GM19193 (cell line): ENCODE results near the gene CSNK2A1.

Source experiments
- POLR2A ChIP-seq: IDR thresholded peaks from 4 replicates; pipeline ENCODE4 v1.6.1; 2011; ENCODE audit not compliant: insufficient read depth, insufficient read length; ENCODE audit errors: extremely low read depth

CSNK2A1 gene

GRCh38 chr20:460707-461106, 82.9 kb downstream of the CSNK2A1 start:
- TF ChIP-seq POLR2A = no peak

GRCh38 chr20:460180-460579, 83.4 kb downstream of the CSNK2A1 start:
- TF ChIP-seq POLR2A = no peak

- no peak for TF ChIP-seq POLR2A
Observed at GRCh38 chr20:458776-459175, 84.8 kb downstream of the CSNK2A1 start.

- TF ChIP-seq POLR2A = no peak
Observed at GRCh38 chr20:454951-455350, 88.6 kb downstream of the CSNK2A1 start.

GRCh38 chr20:445514-446336, 97.9 kb downstream of the CSNK2A1 start:
- TF ChIP-seq POLR2A = no peak

- TF ChIP-seq POLR2A = no peak
Observed at GRCh38 chr20:444862-445426, 98.6 kb downstream of the CSNK2A1 start.

GRCh38 chr20:444117-444516, 99.5 kb downstream of the CSNK2A1 start:
- TF ChIP-seq POLR2A = no peak

GRCh38 chr20:443223-443775, 100.3 kb downstream of the CSNK2A1 start:
- TF ChIP-seq POLR2A = no peak

- TF ChIP-seq POLR2A = no peak
Observed at GRCh38 chr20:440636-441035, 103.0 kb downstream of the CSNK2A1 start.

- no peak for TF ChIP-seq POLR2A
Observed at GRCh38 chr20:440148-440547, 103.4 kb downstream of the CSNK2A1 start.

GRCh38 chr20:438571-439469, 104.8 kb downstream of the CSNK2A1 start:
- no peak for TF ChIP-seq POLR2A

GRCh38 chr20:437787-438486, 105.7 kb downstream of the CSNK2A1 start:
- no peak for TF ChIP-seq POLR2A

GRCh38 chr20:436476-436875, 107.1 kb downstream of the CSNK2A1 start:
- no peak for TF ChIP-seq POLR2A

GRCh38 chr20:435558-435957, 108.0 kb downstream of the CSNK2A1 start:
- no peak for TF ChIP-seq POLR2A
